ENCODE measurements around the gene MACF1. TPM values are rescaled to one million over a fixed set of nuclear protein-coding genes. Genes with fewer than 3 reads are reported as not detected.
A peak's percentile ranks its signal among the peaks of the same experiment; 100 is the strongest.

The MACF1 gene
- total RNA-seq, 1 donor from 2014 or later, result 386 TPM

DNA sequence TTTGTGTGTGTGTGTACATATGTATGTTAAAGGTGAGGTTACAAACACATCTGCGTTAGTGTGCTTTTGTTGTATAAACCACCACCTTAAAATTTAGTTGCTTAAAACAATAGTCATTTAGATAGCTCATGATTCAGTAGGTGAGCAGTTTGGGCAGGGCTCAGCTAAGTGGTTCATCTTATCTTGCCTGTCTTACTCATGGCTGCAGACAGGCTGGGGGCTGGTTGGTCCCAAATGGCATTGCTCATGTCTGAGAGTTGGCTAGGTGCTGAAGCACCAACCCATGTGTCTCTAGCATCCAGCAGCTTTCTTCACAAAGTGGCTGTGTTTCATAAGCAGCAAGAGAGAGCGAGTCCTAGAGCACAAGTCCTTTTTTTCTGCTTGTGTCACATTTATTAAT, 91.4 kb downstream of the MACF1 start:
- DNase-seq (ENCODE audit: low spot score), result no peak
- Mint-ChIP-seq H3K4me1 (ENCODE audit: low read depth) (peaks cover 14% of the 10 kb centered on the region), H3K27me3 (ENCODE audit: low read depth) (no peaks in the 10 kb centered on the region), H3K27ac (ENCODE audit: unreplicated experiment) (peak overlapping the region; percentile 34), H3K9me3 (ENCODE audit: low read depth) (no peaks in the 10 kb centered on the region), H3K4me3 (ENCODE audit: unreplicated experiment) (no peak overlapping the region), H3K36me3 (ENCODE audit: low read depth) (peaks cover 46% of the 10 kb centered on the region)
- TF ChIP-seq, protein P1, sequence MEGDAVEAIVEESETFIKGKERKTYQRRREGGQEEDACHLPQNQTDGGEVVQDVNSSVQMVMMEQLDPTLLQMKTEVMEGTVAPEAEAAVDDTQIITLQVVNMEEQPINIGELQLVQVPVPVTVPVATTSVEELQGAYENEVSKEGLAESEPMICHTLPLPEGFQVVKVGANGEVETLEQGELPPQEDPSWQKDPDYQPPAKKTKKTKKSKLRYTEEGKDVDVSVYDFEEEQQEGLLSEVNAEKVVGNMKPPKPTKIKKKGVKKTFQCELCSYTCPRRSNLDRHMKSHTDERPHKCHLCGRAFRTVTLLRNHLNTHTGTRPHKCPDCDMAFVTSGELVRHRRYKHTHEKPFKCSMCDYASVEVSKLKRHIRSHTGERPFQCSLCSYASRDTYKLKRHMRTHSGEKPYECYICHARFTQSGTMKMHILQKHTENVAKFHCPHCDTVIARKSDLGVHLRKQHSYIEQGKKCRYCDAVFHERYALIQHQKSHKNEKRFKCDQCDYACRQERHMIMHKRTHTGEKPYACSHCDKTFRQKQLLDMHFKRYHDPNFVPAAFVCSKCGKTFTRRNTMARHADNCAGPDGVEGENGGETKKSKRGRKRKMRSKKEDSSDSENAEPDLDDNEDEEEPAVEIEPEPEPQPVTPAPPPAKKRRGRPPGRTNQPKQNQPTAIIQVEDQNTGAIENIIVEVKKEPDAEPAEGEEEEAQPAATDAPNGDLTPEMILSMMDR (IDR thresholded peaks at IDR 0.05), result no peak

DNA sequence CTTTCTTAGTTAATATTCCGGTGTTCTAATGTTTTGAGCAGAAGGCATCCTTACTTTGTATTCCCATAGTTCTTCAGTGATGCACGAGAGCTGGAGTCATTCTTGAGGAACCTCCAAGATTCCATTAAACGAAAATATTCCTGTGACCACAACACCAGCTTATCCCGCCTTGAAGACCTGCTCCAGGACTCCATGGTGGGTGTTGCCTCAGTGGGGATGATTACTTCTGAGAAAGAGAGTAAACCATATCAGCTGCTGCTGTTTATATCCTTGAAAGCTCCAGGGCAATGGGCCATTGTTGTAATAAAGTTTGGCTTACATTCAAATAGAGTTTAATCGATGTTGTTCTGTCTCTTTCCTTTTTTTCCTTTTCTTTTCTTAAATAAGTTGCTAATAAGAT, 93.1 kb downstream of the MACF1 start:
- H3K27me3 Mint-ChIP-seq (ENCODE audit: low read depth), result no peaks in the 10 kb centered on the region
- no peak overlapping the region for H3K4me3 Mint-ChIP-seq (ENCODE audit: unreplicated experiment)
- peaks cover 14% of the 10 kb centered on the region for H3K4me1 Mint-ChIP-seq (ENCODE audit: low read depth)
- peak overlapping the region; percentile 45 for H3K27ac Mint-ChIP-seq (ENCODE audit: unreplicated experiment)
- TF ChIP-seq, protein P1 (IDR thresholded peaks at IDR 0.05), result no peak
- H3K36me3 Mint-ChIP-seq (ENCODE audit: low read depth), result peaks cover 44% of the 10 kb centered on the region
- no peak for DNase-seq (ENCODE audit: low spot score)
- H3K9me3 Mint-ChIP-seq (ENCODE audit: low read depth), result no peaks in the 10 kb centered on the region

DNA sequence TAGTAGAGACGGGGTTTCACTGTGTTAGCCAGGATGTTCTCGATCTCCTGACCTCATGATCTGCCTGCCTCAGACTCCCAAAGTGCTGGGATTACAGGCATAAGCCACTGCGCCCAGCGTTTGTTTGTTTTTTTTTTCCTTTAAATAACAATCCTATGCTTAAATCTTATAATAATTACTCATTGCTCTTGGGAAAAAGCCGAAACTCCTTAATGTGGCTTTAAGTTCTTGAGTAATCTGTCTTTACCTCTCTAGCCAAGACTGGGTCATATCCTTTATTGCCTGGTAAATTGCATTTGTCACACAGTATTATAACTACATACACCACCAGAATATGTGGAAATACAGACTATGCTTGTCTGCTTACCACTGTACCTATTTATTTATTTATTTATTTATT, 97.1 kb downstream of the MACF1 start:
- peaks cover 5% of the 10 kb centered on the region for H3K4me1 Mint-ChIP-seq (ENCODE audit: low read depth)
- no peak overlapping the region for H3K27ac Mint-ChIP-seq (ENCODE audit: unreplicated experiment)
- no peaks in the 10 kb centered on the region for H3K27me3 Mint-ChIP-seq (ENCODE audit: low read depth)
- H3K36me3 Mint-ChIP-seq (ENCODE audit: low read depth), result peaks cover 43% of the 10 kb centered on the region
- no peak for DNase-seq (ENCODE audit: low spot score)
- TF ChIP-seq, protein P1 (IDR thresholded peaks at IDR 0.05), result no peak
- H3K9me3 Mint-ChIP-seq (ENCODE audit: low read depth), result no peaks in the 10 kb centered on the region
- H3K4me3 Mint-ChIP-seq (ENCODE audit: unreplicated experiment), result no peak overlapping the region

DNA sequence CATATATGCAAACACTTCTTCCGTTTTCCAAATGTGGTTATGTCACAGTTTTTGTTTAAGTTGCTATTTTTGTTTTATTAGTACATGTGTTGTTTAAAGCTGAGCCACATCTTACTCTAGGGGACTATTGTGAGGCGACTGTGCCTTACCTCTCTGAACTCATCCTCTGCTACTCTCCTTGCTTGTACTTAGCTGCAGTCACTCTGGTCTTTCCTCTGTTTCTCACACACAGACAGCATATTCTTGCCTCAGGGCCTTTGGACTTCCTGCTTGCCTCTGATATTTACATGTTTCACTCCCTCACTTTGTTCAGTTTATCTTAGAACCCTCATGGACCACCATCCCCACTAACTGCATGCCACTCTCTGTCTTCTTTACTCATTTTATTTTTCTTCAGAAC, 101.1 kb downstream of the MACF1 start:
- Mint-ChIP-seq H3K27me3 (ENCODE audit: low read depth) (no peaks in the 10 kb centered on the region), H3K9me3 (ENCODE audit: low read depth) (no peaks in the 10 kb centered on the region), H3K4me1 (ENCODE audit: low read depth) (peaks cover 5% of the 10 kb centered on the region), H3K36me3 (ENCODE audit: low read depth) (peaks cover 41% of the 10 kb centered on the region), H3K4me3 (ENCODE audit: unreplicated experiment) (no peak overlapping the region), H3K27ac (ENCODE audit: unreplicated experiment) (peak overlapping the region; percentile 34)
- TF ChIP-seq, protein P1 (IDR thresholded peaks at IDR 0.05), result no peak
- no peak for DNase-seq (ENCODE audit: low spot score)

DNA sequence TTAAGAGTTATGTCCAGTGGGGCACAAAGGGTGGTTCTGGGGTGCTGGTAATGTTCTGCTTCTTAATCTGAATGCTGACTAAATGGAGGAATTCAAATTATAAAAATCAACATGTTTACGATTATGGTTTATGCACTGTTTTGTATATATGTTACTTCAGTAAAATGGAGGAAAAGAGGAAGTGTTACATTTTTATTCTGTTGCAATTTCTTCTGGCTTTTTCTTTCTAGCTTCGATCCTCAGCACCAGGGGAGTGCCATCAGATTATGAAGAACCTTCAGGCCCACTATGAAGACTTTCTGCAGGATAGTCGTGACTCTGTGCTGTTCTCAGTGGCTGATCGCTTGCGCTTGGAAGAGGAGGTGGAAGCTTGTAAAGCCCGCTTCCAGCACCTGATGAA, 105.5 kb downstream of the MACF1 start:
- Mint-ChIP-seq H3K27me3 (ENCODE audit: low read depth) (no peaks in the 10 kb centered on the region), H3K4me3 (ENCODE audit: unreplicated experiment) (no peak overlapping the region), H3K9me3 (ENCODE audit: low read depth) (no peaks in the 10 kb centered on the region), H3K36me3 (ENCODE audit: low read depth) (peaks cover 41% of the 10 kb centered on the region), H3K27ac (ENCODE audit: unreplicated experiment) (no peak overlapping the region), H3K4me1 (ENCODE audit: low read depth) (peaks cover 5% of the 10 kb centered on the region)
- TF ChIP-seq, protein P1 (IDR thresholded peaks at IDR 0.05), result no peak
- no peak for DNase-seq (ENCODE audit: low spot score)

All from chondrocyte (in vitro differentiated cells).